Measurements from ENCODE around the gene CALM1. TPM values are rescaled to one million over a fixed set of nuclear protein-coding genes. Genes with fewer than 3 reads are reported as not detected.

CALM1 gene
- total RNA-seq, 6 experiments from 2014 or later: 143 to 207 (median 161) TPM

DNA sequence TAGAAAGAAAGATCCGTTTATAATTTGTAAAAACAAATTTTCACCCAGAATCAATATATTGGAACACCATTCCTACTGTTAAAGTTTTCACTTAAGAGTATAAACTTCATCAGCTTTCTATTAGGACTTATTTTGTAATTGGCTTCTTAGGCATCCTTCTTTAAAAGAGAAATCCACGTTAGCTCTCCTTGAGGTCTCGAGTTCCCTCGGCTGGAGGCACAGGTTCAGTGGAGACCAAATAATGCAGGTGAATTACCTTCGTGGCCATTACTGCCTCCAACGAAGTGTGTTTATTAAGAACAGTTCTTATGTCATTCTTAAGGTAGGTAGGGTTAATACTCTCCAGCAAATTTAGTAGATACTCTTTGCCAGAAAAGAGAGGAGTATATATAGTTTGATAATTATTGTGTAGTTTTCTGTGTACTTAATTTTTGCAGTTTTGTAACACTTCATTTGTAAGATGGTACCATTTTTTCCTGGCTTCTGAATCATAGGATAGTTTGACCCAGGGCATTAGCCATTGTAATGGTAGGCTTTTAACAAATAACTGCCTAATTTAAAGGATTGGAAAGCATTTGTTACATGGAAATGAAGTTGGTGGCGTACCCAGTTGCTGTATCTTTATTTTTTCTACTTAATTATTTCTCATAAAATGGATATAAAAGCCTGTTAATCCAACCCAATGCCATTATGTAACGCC lies 2.2 kb downstream of the CALM1 start:
- no peak for DNase-seq
- H3K36me3 ChIP-seq: peaks cover 5 to 38% (median 29%) of the 10 kb centered on the region in 4 donors
- H3K9me3 ChIP-seq: no peaks in the 10 kb centered on the region
- no peaks in the 10 kb centered on the region for H3K27me3 ChIP-seq
- peak overlapping the region; percentile 33 to 82 (median 80) for H3K27ac ChIP-seq
- 31% methylated on average over 8 of the region's 8 CpGs for WGBS (ENCODE audit: insufficient coverage, low coverage, low lambda C conversion rate, missing lambda C conversion rate)
- no peak for ATAC-seq
- intact Hi-C loops (cut with DNase I): no loop called here
- H3K4me3 ChIP-seq: peak overlapping the region; percentile 77 to 99 (median 87)
- peaks cover 0 to 28% (median 7%) of the 10 kb centered on the region in 4 donors for H3K4me1 ChIP-seq
- TF ChIP-seq, protein P1, sequence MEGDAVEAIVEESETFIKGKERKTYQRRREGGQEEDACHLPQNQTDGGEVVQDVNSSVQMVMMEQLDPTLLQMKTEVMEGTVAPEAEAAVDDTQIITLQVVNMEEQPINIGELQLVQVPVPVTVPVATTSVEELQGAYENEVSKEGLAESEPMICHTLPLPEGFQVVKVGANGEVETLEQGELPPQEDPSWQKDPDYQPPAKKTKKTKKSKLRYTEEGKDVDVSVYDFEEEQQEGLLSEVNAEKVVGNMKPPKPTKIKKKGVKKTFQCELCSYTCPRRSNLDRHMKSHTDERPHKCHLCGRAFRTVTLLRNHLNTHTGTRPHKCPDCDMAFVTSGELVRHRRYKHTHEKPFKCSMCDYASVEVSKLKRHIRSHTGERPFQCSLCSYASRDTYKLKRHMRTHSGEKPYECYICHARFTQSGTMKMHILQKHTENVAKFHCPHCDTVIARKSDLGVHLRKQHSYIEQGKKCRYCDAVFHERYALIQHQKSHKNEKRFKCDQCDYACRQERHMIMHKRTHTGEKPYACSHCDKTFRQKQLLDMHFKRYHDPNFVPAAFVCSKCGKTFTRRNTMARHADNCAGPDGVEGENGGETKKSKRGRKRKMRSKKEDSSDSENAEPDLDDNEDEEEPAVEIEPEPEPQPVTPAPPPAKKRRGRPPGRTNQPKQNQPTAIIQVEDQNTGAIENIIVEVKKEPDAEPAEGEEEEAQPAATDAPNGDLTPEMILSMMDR (IDR thresholded peaks at IDR 0.05): no peak
- no peak for TF ChIP-seq POLR2A (IDR thresholded peaks at IDR 0.05)

- no peaks in the 10 kb centered on the region for H3K27me3 ChIP-seq
- ATAC-seq: peak; percentile 74 to 79 (median 77)
- TF ChIP-seq, protein P1 (IDR thresholded peaks at IDR 0.05): peak; percentile 96 to 100 (median 99)
- TF ChIP-seq POLR2A (IDR thresholded peaks at IDR 0.05): no peak
- peaks cover 0 to 28% (median 7%) of the 10 kb centered on the region in 4 donors for H3K4me1 ChIP-seq
- peak overlapping the region in 2 of 3 donors; percentile 77 to 87 for H3K4me3 ChIP-seq
- intact Hi-C loops (cut with DNase I): no loop called here
- no peaks in the 10 kb centered on the region for H3K9me3 ChIP-seq
- H3K27ac ChIP-seq: peak overlapping the region in 2 of 3 donors; percentile 15 to 82
- H3K36me3 ChIP-seq: peaks cover 7 to 46% (median 35%) of the 10 kb centered on the region in 4 donors
- peak; percentile 87 to 89 (median 88) for DNase-seq
- 17% methylated on average over 13 of the region's 14 CpGs for whole genome bisulfite sequencing (ENCODE audit: insufficient coverage, low coverage, low lambda C conversion rate, missing lambda C conversion rate)
These were observed 3.0 kb downstream of the CALM1 start for GRCh38 chr14:90399541-90400444.

DNA sequence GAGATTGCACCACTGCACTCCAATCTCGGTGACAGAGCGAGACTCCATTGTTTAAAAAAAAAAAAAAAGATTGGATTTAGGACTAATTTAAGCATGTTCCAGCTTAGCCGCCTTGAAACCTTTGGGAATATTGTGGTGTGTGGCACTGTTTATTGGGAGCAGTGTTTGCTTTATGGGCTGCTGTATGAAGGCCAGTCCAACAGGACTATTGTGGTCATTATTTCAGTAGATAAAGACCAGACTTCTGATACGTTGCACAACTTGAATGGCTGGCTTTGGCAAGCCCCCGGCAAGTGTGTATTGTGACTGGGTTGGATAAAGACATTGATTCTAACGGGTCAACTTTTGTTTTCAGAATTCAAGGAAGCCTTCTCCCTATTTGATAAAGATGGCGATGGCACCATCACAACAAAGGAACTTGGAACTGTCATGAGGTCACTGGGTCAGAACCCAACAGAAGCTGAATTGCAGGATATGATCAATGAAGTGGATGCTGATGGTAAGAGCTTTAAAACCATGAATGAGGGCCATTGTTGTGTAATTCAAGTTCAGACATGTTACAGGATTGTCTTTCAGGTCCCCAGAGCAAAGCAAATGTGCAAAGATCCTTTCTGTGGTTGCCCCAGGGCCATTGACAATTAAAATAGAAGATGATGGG lies 4.2 kb downstream of the CALM1 start:
- DNase-seq (no peak), ATAC-seq (no peak)
- intact Hi-C loops (cut with DNase I): no loop called here
- H3K4me1 ChIP-seq: peaks cover 0 to 28% (median 7%) of the 10 kb centered on the region in 4 donors
- H3K27ac ChIP-seq: peak overlapping the region in 1 of 3 donors; percentile 2
- peaks cover 12 to 56% (median 44%) of the 10 kb centered on the region in 4 donors for H3K36me3 ChIP-seq
- 75% methylated on average over 7 of the region's 7 CpGs for WGBS (ENCODE audit: insufficient coverage, low coverage, low lambda C conversion rate, missing lambda C conversion rate)
- TF ChIP-seq, protein P1 (IDR thresholded peaks at IDR 0.05): no peak
- TF ChIP-seq POLR2A (IDR thresholded peaks at IDR 0.05): no peak
- H3K27me3 ChIP-seq: no peaks in the 10 kb centered on the region
- H3K4me3 ChIP-seq: no peak overlapping the region
- H3K9me3 ChIP-seq: no peaks in the 10 kb centered on the region

- TF ChIP-seq, protein P1 (IDR thresholded peaks at IDR 0.05): no peak
- TF ChIP-seq POLR2A (IDR thresholded peaks at IDR 0.05): no peak
- H3K36me3 ChIP-seq: peaks cover 12 to 59% (median 44%) of the 10 kb centered on the region in 4 donors
- H3K9me3 ChIP-seq: no peaks in the 10 kb centered on the region
- DNase-seq (no peak), ATAC-seq (no peak)
- no peak overlapping the region for H3K27ac ChIP-seq
- peaks cover 0 to 24% (median 7%) of the 10 kb centered on the region in 4 donors for H3K4me1 ChIP-seq
- intact Hi-C loops (cut with DNase I): no loop called here
- 47% methylated on average over 7 of the region's 7 CpGs for WGBS (ENCODE audit: insufficient coverage, low coverage, low lambda C conversion rate, missing lambda C conversion rate)
- no peaks in the 10 kb centered on the region for H3K27me3 ChIP-seq
- no peak overlapping the region for H3K4me3 ChIP-seq
These were observed 5.2 kb downstream of the CALM1 start for GRCh38 chr14:90402016-90402415.
